Left renal pelvis (tissue), 4 donors: Measurements from ENCODE around the gene FBXO24. TPM values are rescaled to one million over a fixed set of nuclear protein-coding genes. Genes with fewer than 3 reads are reported as not detected.

Experiments
- DNase-seq, 4 donors: peaks; one replicate each; pipeline ENCODE4 v3.0.0-alpha.2; 2013; ENCODE audit warnings: low read depth in 4 of 4, low spot score in 3 of 4
- polyA plus RNA-seq, 4 donors: library from polyadenylated mRNA; unstranded; fragments of 120-200 nt; gene quantifications; one replicate each; pipeline ENCODE4 v1.2.1, GENCODE V29; 2013; ENCODE audit not compliant: insufficient read length in 4 of 4

FBXO24 gene
- polyA plus RNA-seq, 4 donors = 1.7 to 3.5 (median 2.3) TPM

DNA sequence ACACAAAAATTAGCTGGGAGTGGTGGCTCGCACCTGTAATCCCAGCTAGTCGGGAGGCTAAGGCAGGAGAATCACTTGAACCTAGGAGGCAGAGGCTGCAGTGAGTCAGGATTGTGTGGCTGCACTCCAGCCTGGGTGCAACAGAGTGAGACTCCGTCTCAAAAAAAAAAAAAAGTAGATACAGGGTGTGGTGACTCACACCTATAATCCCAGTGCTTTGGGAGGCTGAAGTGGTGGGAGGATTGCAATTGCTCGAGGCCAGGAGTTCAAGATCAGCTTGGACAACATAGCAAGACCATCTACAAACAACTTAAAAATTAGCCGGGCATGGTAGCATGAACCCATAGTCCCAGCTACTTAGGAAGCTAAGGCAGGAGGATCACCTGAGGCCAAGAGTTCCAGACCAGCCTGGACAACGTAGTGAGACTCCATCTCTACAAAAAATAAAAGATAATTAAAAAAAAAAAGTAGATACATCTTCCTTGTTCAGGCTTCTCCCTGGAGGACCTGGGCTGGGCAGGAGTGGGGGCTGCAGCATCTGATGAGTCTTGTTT, 28.3 kb downstream of the FBXO24 start:
- no peak for DNase-seq

DNA sequence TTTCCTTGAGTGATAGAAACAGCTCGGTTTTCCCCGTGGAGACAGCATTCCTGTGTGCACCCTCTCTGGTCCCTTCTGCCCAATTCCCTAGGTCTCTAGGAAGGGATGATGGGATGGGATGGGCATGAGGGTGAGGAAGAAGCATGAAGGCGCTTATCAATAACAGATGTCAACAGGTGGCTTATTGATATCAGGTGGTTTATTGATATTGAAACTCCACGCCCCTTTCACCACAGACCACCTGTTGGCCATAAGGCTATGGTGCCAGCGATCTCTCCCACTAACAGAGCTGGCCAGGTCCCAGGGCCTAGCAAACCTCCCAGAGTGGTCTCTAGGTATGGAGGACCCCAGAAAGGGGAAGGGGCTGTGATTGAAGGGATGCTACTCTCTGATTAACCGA, 34.1 kb downstream of the FBXO24 start:
- no peak for DNase-seq

DNA sequence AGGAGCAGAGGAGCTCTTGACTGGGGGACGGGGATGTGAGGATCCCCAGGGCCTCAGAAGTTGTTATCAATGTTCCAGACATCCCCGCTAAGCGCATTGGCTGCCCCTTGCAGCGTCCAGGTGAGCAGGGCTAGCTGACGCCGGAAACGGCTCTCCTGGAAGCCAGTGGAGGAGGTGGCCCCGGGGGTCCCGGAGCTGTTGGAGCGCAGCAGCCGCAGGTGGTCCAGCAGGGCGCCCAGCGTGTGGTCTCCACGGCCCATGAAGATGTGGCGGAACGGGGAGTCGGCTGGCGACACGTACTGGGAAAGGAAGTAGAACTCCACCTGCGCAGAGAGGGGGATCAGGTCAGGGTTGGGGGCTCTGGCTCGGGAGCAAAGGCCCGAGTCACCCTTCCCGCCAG, 34.7 kb downstream of the FBXO24 start:
- no peak for DNase-seq

DNA sequence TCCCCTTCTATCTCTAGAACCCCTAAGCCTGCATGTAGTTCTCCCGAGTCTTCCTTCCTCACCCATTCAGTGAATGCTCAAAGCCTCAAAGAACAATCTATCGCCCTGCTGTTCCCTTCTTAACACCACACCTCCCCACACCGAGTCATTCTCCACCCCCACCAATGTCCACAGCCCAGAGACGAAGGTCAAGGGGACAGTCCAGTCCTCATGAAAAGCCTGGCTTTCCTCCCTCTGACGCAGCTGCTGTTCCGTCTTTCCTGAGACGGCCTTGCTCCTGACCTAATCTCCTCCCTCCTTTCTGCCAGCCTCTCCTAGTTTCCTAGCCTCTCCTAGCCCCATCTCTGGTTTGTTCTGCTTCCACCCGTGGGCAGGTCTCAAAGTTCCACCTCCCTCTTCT, 35.4 kb downstream of the FBXO24 start:
- DNase-seq = no peak

DNA sequence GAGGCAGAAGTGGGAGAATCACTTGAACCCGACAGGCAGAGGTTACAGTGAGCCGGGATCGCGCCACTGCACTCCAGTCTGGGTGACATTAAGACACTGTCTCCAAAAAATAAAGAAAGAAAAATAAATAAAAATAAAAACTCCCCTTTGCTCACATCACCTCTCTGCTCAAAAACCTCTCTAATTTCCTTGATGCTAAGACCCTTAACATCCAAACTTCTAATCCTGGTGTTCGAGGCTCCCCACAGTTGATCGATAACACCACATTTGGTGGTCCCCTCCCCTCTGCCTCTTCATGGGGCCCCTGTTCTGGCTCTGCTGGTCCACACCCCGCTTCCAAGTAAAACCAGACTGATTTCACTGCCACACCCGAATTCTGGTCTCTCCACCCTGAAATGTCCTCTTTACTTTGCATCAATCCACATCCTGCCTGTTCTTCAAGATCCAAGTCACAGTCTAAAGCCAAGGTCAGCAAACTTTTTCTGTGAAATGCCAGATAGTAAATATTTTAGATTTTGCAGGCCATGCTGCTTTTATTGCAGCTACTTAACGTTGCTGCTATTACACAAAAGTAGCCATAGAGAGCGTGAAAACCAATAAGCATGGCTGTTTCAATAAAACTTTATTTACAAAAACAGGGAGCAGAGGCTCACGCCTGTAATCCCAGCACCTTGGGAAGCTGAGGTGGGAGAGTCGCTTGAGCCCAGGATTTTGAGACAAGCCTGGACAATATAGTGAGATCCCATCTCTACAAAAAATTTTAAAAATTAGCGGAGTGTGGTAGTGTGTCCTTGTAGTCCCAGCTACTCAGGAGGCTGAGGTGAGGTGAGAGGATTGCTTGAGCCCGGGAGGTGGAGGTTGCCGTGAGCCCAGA, 38.1 kb downstream of the FBXO24 start:
- DNase-seq = no peak

DNA sequence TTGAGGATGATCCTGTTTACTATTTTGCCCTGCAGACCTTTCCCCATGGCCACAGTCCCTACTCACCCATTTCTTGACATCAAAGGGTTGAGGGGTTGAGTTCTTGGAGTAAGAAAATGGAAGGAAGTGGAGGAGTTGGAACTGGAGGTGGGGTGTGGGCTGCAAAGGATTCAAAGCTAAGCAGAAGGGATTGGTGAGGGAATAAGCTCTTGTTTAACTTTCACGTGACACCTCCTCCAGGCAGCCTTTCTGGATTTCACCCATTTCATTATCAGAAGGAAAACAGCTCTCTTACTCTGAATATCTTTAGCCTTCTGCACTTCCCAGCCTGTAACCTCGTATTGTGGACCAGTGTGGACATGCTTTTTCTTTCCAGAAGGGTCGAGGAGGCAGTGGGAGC, 39.9 kb downstream of the FBXO24 start:
- DNase-seq = no peak

DNA sequence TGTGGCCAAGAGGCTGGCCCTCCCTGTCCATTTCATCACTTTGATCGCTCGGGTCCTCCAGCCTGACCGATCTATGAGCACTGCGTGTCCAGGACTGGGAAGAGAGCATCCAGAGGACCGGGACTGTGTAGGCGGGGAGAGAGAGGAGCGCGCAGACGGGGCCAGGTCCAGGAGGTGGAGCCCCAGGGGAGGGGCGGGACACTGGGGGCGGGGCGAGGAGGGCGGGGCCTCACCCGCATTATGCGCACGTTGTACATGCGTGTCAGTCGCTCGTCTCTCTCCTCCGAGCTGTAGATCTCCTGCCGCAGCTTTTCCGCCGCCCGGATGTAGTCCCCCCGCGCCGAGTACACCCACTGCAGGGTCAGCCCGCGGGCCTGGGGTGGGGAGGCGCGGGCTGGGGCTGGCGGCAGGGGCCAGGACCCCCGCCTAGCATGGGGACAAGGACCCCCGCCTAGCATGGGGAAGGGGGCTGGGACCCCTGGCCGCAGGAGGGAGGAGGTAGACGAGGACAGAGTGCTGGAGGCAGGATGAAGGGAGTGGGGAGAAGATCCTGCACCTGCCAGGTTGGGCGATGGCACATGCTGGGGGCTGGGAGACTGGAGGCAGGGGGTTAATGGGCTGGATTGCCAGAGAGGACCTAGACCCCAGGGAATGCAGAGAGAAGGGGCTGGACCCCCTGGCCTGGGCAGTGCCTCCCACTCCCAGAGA, 40.6 kb downstream of the FBXO24 start:
- DNase-seq = no peak

DNA sequence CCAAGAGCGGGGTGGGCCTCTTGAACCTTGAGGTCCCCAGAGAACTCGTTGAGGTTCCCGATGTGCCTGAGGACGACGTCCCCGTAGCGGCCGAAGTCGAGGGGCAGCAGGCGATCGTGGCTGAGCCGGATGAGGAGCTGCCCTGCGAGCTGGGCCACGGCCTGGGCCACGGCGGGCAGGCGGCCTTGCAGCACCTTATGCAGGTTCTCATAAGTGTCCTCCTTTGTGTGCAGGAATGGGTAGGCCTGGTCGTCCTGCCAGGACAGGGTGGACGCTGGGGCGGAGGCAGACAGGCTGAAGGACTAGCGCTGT, 41.1 kb downstream of the FBXO24 start:
- no peak for DNase-seq

DNA sequence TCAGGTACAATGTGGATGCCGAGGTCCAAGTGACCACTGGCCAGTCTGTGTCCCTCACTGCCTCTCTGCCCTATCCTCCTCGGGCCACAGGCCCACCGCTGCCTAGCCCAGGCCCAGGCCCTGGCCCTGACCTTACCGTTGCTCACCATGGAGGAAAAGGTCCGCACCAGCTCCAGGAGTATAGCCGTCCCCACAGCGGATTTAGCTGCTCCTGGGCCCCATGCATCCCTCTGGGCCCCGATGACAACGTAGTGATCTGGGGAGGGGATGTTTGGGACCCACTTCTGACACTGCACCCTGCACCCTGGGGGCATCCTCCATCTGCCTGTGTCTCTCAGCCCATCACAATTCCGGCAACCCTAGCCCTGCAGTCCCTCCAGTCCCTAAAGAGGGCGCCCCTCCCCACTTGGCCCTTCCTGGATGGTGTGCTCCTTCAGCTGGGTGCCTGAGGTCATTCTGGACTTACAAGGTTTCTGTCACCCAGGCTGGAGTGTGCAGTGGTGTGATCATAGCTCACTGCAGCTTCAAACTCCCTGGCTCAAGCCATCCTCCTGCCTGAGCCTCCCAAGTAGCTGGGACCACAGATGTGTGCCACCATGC, 43.1 kb downstream of the FBXO24 start:
- no peak for DNase-seq

DNA sequence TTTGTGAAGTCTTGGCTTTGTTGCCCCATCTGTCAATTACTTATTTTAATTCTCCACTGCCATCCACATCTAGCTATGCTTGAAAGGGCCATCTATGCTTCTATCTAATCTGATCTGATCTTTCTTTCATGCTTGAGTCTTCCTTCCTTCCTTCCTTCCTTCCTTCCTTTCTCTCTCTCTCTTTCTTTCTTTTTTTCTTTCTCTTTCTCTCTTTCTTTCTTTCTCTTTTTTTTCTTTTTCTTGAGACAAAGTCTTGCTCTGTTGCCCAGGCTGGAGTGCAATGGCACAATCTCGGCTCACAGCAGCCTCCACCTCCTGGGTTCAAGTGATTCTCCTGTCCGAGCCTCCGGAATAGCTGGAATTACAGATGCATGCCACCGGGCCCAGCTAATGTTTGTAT, 43.9 kb downstream of the FBXO24 start:
- DNase-seq = no peak

DNA sequence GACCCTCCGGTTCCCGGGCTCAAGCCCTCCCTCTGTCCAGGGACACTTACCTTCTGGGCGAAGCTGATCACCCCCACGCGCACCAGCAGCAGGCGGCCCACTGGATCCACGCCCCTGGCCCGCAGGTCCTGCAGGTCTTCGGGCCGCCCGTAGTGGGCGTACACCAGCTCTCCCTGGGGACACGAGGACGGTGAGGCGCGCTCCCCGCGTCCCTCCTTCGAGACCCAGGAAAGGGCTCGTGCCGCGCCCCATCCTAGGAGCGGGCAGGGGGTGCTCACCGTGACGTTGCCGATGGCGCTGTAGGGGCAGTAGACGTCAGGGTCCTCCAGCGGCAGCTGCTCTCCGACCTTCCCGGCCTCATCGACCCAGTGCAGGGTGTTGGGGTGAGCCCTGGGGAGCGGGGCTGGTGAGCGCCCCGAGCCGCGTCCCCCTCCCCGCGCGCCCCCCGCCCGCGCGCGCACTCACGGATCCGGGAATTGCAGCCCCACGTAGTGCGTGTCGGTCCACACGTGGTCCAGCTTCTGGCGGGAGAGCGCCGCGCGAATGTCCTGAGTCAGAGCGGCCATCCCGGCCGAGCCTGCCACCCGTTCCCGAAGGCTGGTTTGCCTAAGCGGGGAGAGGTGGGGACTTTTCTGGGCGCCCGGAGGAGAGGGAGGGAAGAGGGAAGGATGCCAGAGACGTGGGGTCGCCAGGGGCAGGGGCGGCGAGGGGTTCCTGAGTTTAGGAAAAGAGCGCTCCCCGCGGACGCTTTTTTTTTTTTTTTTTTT, 47.0 kb downstream of the FBXO24 start:
- no peak for DNase-seq

DNA sequence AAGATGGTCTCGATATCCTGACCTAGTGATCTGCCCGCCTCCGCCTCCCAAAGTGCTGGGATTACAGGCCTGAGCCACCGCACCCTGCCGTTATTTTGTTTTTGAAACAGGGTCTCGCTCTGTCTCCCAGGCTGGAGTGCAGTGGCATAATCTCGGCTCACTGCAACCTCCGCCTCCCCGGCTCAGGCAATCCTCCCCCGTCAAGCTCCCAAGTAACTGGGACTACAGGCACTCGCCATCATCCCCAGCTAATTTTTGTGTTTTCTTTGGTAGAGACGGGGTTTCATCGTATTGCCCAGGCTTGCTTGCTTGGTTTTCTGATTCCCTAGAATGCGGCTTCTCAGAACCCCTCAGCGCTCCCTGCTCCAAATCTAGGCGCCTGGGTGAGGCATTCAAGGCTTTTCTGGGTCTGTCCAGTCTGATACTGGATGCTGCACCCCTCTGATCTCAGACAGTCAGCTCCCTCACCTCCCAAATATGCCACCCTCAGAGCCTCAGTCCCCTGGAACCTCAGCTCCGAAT, 53.9 kb downstream of the FBXO24 start:
- no peak for DNase-seq

DNA sequence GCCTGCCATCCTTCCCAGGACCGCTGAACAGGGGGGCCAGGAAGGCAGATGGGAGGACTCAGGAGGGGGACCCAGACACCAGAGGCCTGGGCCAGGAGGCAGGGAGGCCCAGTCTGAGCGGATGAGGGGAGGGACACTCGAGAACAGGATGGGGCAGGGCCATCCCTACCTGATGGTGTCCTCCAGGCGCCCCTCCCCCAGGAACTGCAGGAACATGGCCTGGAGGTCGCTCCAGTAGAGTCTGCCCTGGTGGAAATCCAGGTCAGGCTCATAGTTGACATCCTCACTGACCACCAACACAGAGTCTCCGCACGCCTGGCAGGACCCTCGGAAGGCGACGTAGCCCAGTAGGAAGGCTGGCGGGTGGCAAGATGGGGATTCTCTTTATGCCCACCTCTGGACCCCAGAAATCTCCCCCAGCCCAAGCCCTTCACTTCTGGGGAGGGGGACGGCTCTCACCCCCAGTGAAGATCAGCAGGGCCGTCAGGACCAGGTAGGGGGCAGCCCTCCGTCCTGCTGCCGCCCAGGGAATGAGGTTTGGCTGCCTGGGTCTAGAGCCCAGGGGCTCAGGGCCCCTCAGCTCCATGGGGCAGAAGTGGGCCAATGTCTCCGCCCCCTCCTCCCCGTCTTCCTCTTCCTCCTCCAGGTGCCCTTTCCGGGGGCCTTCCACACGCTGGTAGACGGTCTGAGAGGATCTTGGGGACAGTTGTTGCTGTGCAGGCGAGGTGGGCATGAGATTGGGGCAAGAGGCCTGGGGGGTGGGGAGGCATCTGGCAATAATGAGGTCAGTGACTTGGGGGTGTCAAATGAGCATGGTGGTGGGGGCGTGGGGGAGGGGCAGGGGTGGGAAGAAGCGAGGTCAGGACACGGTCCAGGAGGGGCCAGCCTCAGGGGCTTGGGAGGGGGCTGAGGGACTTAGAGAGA, 54.7 kb downstream of the FBXO24 start:
- DNase-seq = no peak

DNA sequence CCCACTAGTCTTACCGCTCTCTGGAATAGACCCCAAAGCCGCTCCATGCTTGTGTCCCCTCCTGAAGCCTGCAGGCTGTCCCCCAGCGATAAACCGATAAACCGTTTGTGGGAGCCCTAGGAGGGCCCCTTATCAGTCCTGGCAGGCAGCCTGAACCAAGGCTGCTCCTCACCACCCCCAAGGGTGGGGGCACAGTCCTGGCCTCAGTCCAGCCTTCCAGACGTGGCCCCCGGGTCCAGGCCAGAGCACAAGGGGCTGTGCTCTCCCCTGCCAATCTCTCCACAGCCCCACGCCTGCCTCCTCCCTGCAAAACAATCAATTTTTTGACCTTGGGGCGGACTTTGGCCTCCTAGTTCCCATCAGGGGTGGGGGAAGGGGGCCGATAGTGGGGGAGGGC, 55.3 kb downstream of the FBXO24 start, which contains the start of gene TFR2:
Gene TFR2, minus strand, starts transcription at position 90 of the 397 bp plus-strand sequence. Its CDS starts 43 bp downstream, at position 47.
- no peak for DNase-seq

DNA sequence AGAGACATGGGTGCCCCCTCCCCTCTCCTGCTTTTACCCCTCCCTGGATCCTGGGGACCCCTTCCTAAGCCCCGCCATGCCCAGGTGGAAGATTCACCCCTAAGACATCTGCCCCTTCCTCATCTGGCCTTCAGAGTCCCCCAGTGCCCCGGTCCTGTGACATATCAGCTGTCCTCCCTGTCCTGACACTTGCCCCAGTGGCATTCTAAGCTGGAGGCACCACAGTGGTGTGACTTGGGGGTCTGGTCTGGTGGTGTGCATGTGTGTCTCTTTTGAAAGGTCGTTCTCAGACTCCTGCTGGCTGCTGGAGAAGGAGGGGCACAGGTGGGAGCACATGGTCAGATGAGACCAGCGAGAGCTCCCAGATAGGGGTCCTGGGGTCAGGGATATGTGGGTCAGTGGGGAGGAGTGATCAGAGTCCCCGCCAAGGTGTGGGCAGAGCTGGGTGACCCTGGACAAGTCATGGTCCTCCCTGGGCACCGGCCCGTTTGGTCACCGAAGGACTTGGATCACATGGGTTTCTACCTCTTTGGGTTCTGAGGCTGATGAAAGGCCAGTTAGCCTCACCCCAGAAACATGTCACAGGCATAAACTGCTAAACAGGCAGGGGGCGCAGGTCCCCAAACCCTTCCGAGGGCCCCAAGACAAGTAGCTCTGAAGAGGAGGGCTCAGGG, 55.9 kb downstream of the FBXO24 start:
- no peak for DNase-seq

DNA sequence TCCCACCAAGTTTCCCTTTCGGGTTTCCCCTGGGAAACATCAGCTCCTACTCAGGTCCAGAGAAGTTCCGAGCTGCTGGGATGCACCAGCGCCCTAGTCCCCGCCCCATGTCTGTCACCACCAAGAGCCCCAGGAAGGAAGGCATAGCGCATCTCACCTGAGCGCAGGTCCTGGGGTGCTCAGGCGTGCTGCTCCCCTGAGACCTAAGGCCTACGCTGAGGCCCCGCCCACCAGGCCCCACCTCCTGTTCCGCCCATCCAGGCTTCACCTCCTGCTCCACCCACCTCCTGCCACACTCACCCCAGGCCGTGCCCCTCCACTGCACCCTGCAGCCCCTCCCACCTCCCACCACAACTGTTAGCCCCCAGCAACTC, 56.4 kb downstream of the FBXO24 start:
- no peak for DNase-seq

DNA sequence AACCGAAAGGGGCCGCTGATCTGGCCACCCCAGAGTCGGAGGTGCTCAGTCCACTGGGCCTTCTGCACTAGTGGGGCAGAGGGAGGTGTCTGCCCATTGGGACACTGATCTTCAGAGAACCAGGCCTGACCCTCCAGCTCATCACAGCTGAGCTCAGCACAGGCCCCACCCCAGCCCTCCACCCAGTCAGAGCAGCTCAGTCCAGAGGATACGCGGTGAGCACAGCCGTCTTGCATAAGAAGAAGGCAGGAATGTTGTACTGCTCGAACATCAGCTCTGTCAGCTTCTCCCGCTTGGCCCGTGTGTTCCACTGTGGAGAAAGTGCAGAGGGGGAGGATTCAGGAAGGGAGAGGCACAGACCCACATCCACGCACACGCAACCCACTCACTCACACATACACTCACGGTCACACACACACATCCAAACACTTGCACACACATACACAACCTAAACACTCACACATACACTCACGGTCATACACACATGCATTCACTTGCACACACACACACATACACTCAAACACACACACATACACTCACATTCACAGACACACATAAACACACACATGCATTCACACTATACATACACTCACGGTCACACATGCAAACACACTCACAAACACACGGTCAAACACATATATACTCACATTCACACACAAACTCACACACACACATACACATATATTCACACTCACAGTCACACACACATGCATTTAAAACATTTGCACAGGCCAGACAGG, 63.9 kb downstream of the FBXO24 start:
- DNase-seq = no peak
